Stimulated activated CD8-positive, alpha-beta memory T cell treated with anti-CD3 and anti-CD28 coated beads, Interleukin-4, amount 100 ng/mL, for 1 hour (primary cell): ENCODE measurements around the gene REPS2.
"Not testable (repeated sequence)": the region's sequence is repeated elsewhere in the genome, so short reads cannot be mapped to it uniquely, and the experiment has no call there.

ENCODE experiments used
- DNase-seq, 2 donors: peaks; one replicate each; pipeline ENCODE4 v3.0.0-alpha.2; 2020; ENCODE audit warnings: low read depth in 2 of 2, low spot score in 1 of 2

REPS2 gene

GRCh38 chrX:16963216-16963615, 16.8 kb downstream of the REPS2 start:
- no peak for DNase-seq

GRCh38 chrX:16964976-16965375, 18.5 kb downstream of the REPS2 start:
- not testable (repeated sequence) for DNase-seq

GRCh38 chrX:16966752-16967448, 20.4 kb downstream of the REPS2 start:
- no peak for DNase-seq

GRCh38 chrX:16968753-16969152, 22.3 kb downstream of the REPS2 start:
- DNase-seq: not testable (repeated sequence)

GRCh38 chrX:16970977-16971376, 24.5 kb downstream of the REPS2 start:
- DNase-seq: no peak

- DNase-seq: no peak
Measured at GRCh38 chrX:16971694-16972093, 25.2 kb downstream of the REPS2 start.

GRCh38 chrX:16975233-16975632, 28.8 kb downstream of the REPS2 start:
- DNase-seq: no peak

GRCh38 chrX:16977771-16978170, 31.3 kb downstream of the REPS2 start:
- DNase-seq: no peak

- no peak for DNase-seq
Measured at GRCh38 chrX:16978193-16978984, 31.9 kb downstream of the REPS2 start.

GRCh38 chrX:16979226-16979625, 32.8 kb downstream of the REPS2 start:
- no peak for DNase-seq

GRCh38 chrX:16981209-16981608, 34.8 kb downstream of the REPS2 start:
- DNase-seq: no peak

GRCh38 chrX:16981980-16982379, 35.5 kb downstream of the REPS2 start:
- no peak for DNase-seq

GRCh38 chrX:16983051-16983450, 36.6 kb downstream of the REPS2 start:
- no peak for DNase-seq

GRCh38 chrX:16985286-16985685, 38.8 kb downstream of the REPS2 start:
- no peak for DNase-seq

- DNase-seq: no peak
Measured at GRCh38 chrX:16986169-16986568, 39.7 kb downstream of the REPS2 start.

- no peak for DNase-seq
Measured at GRCh38 chrX:16989750-16990149, 43.3 kb downstream of the REPS2 start.

- no peak for DNase-seq
Measured at GRCh38 chrX:16990839-16991238, 44.4 kb downstream of the REPS2 start.

- DNase-seq: no peak
Measured at GRCh38 chrX:16992445-16992844, 46.0 kb downstream of the REPS2 start.

- DNase-seq: no peak
Measured at GRCh38 chrX:16992951-16993350, 46.5 kb downstream of the REPS2 start.

- DNase-seq: no peak
Measured at GRCh38 chrX:16993791-16994318, 47.4 kb downstream of the REPS2 start.

GRCh38 chrX:16994736-16995135, 48.3 kb downstream of the REPS2 start:
- no peak for DNase-seq

GRCh38 chrX:16997313-16997712, 50.9 kb downstream of the REPS2 start:
- DNase-seq: no peak
